ENCODE measurements around the gene CD46. TPM values are rescaled to one million over a fixed set of nuclear protein-coding genes. Genes with fewer than 3 reads are reported as not detected.

CD46 gene
- total RNA-seq, 4 donors from 2014 or later: 65.5 to 209 (median 180) TPM

GRCh38 chr1:207823531-207823879 lies 71.7 kb downstream of the CD46 start:
- peaks cover 49 to 85% (median 82%) of the 10 kb centered on the region in 4 donors for H3K4me1 ChIP-seq
- no peak for DNase-seq

GRCh38 chr1:207823880-207824566 lies 72.2 kb downstream of the CD46 start:
- H3K36me3 ChIP-seq: peaks cover 0 to 3% (median 1%) of the 10 kb centered on the region in 4 donors
- H3K27me3 ChIP-seq: no peaks in the 10 kb centered on the region
- intact Hi-C loops (cut with DNase I; ENCODE audit: low total_unique reads): no loop called here
- H3K4me1 ChIP-seq: peaks cover 52 to 85% (median 81%) of the 10 kb centered on the region in 4 donors
- H3K27ac ChIP-seq: peak overlapping the region; percentile 96 to 99 (median 98)
- WGBS, 2 donors (ENCODE audit: low coverage in 1 of 2): 2% methylated on average over 6 to 9 of the region's 9 CpGs
- DNase-seq: peak; percentile 84
- in situ Hi-C loops (cut with MboI; ENCODE audit: low pct_ligation_motif_present in 1 of 4, low pct_unique_long_range_greater_than_20kb in 1 of 4, low sequenced_read_pairs in 3 of 4): loop anchor here in 2 of 4 donors (10.0 kb wide), 2 partner anchors 51 to 141 kb away; no protein-coding TSS in a partner anchor
- TF ChIP-seq POLR2AphosphoS5 (IDR thresholded peaks at IDR 0.05) (peak; percentile 91 to 97 (median 97)), POLR2A (IDR thresholded peaks at IDR 0.05) (peak; percentile 96), EP300 (IDR thresholded peaks at IDR 0.05; ENCODE audit: low read depth) (no peak)
- TF ChIP-seq, protein P1, sequence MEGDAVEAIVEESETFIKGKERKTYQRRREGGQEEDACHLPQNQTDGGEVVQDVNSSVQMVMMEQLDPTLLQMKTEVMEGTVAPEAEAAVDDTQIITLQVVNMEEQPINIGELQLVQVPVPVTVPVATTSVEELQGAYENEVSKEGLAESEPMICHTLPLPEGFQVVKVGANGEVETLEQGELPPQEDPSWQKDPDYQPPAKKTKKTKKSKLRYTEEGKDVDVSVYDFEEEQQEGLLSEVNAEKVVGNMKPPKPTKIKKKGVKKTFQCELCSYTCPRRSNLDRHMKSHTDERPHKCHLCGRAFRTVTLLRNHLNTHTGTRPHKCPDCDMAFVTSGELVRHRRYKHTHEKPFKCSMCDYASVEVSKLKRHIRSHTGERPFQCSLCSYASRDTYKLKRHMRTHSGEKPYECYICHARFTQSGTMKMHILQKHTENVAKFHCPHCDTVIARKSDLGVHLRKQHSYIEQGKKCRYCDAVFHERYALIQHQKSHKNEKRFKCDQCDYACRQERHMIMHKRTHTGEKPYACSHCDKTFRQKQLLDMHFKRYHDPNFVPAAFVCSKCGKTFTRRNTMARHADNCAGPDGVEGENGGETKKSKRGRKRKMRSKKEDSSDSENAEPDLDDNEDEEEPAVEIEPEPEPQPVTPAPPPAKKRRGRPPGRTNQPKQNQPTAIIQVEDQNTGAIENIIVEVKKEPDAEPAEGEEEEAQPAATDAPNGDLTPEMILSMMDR (IDR thresholded peaks at IDR 0.05): peak; percentile 63 to 99 (median 82)
- H3K9me3 ChIP-seq: no peaks in the 10 kb centered on the region
- peak overlapping the region; percentile 47 to 76 (median 51) for H3K4me3 ChIP-seq

More at GRCh38 chr1:207823531-207823879, 71.7 kb downstream of the CD46 start:
- no peaks in the 10 kb centered on the region for H3K27me3 ChIP-seq
- no peaks in the 10 kb centered on the region for H3K9me3 ChIP-seq
- no peak for TF ChIP-seq POLR2AphosphoS5 (IDR thresholded peaks at IDR 0.05)
- TF ChIP-seq, protein P1 (IDR thresholded peaks at IDR 0.05): no peak
- no peak for TF ChIP-seq EP300 (IDR thresholded peaks at IDR 0.05; ENCODE audit: low read depth)
- no peak for TF ChIP-seq POLR2A (IDR thresholded peaks at IDR 0.05)
- in situ Hi-C loops (cut with MboI; ENCODE audit: low pct_ligation_motif_present in 1 of 4, low pct_unique_long_range_greater_than_20kb in 1 of 4, low sequenced_read_pairs in 3 of 4): loop anchor here in 2 of 4 donors (10.0 kb wide), 2 partner anchors 51 to 141 kb away; no protein-coding TSS in a partner anchor
- 13 to 14% methylated on average over 8 to 19 of the region's 19 CpGs for whole genome bisulfite sequencing, 2 donors (ENCODE audit: low coverage in 1 of 2)
- peak overlapping the region; percentile 47 to 76 (median 51) for H3K4me3 ChIP-seq
- intact Hi-C loops (cut with DNase I; ENCODE audit: low total_unique reads): no loop called here
- H3K27ac ChIP-seq: peak overlapping the region; percentile 96 to 99 (median 98)
- H3K36me3 ChIP-seq: peaks cover 0 to 9% (median 4%) of the 10 kb centered on the region in 4 donors

- intact Hi-C loops (cut with DNase I; ENCODE audit: low total_unique reads): loop anchor here (5.0 kb wide), 1 partner anchor 137 kb away; no protein-coding TSS in a partner anchor
- in situ Hi-C loops (cut with MboI; ENCODE audit: low pct_ligation_motif_present in 1 of 4, low pct_unique_long_range_greater_than_20kb in 1 of 4, low sequenced_read_pairs in 3 of 4): loop anchor here in 2 of 4 donors (5.0 to 10.0 kb wide), 3 partner anchors 42 to 140 kb away; no protein-coding TSS in a partner anchor
- Histone ChIP-seq H3K4me3 (peak overlapping the region in 1 of 4 donors; percentile 76), H3K9me3 (no peaks in the 10 kb centered on the region), H3K4me1 (peaks cover 52 to 82% (median 74%) of the 10 kb centered on the region in 4 donors), H3K27me3 (no peaks in the 10 kb centered on the region), H3K36me3 (no peaks in the 10 kb centered on the region), H3K27ac (peak overlapping the region; percentile 96 to 99 (median 98))
- 82 to 83% methylated on average over 1 to 6 of the region's 6 CpGs for WGBS, 2 donors (ENCODE audit: low coverage in 1 of 2)
- TF ChIP-seq, protein P1 (IDR thresholded peaks at IDR 0.05): no peak
- no peak for TF ChIP-seq EP300 (IDR thresholded peaks at IDR 0.05; ENCODE audit: low read depth)
- TF ChIP-seq POLR2A (IDR thresholded peaks at IDR 0.05): no peak
- no peak for TF ChIP-seq POLR2AphosphoS5 (IDR thresholded peaks at IDR 0.05)
- DNase-seq: no peak
These were observed 73.0 kb downstream of the CD46 start for GRCh38 chr1:207824691-207825408.

DNA sequence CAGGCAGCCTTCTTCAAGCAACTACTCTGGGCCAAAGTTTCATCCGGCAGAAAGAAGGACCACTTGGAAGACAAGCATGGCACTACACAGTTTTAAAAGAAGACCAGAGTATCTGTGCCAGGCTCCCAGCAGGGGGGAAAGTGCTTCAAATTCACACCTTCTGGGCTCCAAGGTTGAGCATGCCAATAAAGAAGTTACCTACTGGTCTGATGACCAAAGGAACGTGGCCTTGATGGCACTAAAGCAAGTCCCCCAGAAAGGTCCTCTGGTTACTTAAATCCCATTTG lies 73.5 kb downstream of the CD46 start:
- peaks cover 52 to 77% (median 70%) of the 10 kb centered on the region in 4 donors for H3K4me1 ChIP-seq
- TF ChIP-seq EP300 (IDR thresholded peaks at IDR 0.05; ENCODE audit: low read depth) (no peak), POLR2AphosphoS5 (IDR thresholded peaks at IDR 0.05) (no peak), POLR2A (IDR thresholded peaks at IDR 0.05) (no peak)
- TF ChIP-seq, protein P1 (IDR thresholded peaks at IDR 0.05): no peak
- H3K9me3 ChIP-seq: no peaks in the 10 kb centered on the region
- peak overlapping the region in 1 of 4 donors; percentile 36 for H3K4me3 ChIP-seq
- H3K27me3 ChIP-seq: no peaks in the 10 kb centered on the region
- WGBS, 2 donors (ENCODE audit: low coverage in 1 of 2): 64% methylated on average over 2 of the region's 2 CpGs; no CpG with 5 or more reads in 1 of the 2 donors
- in situ Hi-C loops (cut with MboI; ENCODE audit: low pct_ligation_motif_present in 1 of 4, low pct_unique_long_range_greater_than_20kb in 1 of 4, low sequenced_read_pairs in 3 of 4) (loop anchor here in 2 of 4 donors (5.0 to 10.0 kb wide), 3 partner anchors 42 to 139 kb away; no protein-coding TSS in a partner anchor), intact Hi-C loops (cut with DNase I; ENCODE audit: low total_unique reads) (loop anchor here (5.0 kb wide), 1 partner anchor 137 kb away; no protein-coding TSS in a partner anchor)
- peak overlapping the region; percentile 96 to 99 (median 98) for H3K27ac ChIP-seq
- H3K36me3 ChIP-seq: no peaks in the 10 kb centered on the region
- no peak for DNase-seq
